A172 (cell line): Measurements from ENCODE around the gene GHRL. TPM values are rescaled to one million over a fixed set of nuclear protein-coding genes. Genes with fewer than 3 reads are reported as not detected.
A peak's percentile ranks its signal among the peaks of the same experiment; 100 is the strongest.

Source experiments
- DNase-seq: peaks from one replicate; pipeline ENCODE4 v3.0.0-alpha.2; 2015; ENCODE audit warnings: low spot score
- total RNA-seq: library from RNA; depleted of rRNA; stranded (reverse); fragments of >200 nt; shearing (Covaris generic); gene quantifications from 2 replicates; pipeline ENCODE4 v1.2.3, GENCODE V29; 2014; rRNA removed

GHRL gene
- total RNA-seq, 1 experiment from 2014 or later = not detected

DNA sequence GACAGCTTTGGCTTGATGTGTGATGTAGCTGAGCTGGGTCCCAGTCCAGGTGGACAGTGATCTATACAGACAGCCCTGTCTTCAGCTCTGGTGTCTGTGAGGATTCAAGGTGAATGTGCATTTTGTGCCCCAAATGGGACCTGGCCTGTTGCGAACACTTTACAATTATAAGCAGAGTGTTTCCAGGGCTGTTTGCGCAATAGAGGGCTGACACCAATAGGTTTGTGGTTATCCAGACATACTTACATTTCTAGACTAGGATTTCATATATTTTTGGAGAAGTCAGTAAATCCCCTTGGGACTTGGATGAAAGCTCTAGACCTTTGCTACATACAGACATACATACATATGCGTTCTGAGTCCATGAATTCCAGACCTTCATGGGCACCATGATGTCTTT, 48.7 kb downstream of the GHRL start:
- DNase-seq = no peak

DNA sequence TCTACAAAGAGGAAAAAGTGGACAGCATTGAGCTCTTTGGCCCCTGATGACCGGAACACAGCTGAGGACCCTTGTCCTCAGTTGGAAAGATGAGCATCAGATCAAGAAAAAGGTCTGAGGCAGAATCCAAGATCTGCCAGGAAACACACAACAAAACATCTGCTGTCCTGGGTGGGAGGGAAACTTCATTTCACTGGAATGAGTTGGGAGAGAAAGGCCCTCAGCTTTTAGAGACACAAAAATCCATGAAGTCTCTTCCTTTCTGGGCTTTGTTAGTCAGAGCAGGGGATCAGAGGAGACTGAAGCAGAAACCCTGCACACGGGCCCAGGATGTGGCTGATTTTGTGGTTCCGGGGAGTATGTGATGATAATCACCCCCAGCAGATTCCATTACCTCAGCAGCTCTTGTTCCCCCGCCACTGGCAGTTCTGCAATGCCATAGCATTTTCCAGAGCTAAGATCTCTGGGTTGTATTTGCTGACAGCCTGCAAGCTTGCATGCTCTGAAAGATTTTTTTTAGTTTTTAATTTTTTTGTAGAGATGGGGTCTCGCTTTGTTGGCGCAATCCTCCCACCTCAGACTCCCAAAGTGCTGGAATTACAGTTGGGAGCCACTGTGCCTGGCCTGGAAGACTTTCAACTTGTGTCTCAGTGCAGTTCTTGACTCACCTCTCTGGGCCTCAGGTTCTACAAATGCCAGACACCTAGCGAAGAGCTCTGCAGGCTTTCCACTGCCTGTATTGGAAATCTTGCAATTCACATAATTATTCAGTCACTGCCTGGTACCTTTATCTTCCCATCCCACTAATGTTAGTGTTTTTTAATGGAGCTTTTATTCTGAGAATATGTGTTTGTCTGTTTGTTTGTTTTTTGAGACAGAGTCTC, 50.3 kb downstream of the GHRL start:
- DNase-seq = peak; percentile 38

DNA sequence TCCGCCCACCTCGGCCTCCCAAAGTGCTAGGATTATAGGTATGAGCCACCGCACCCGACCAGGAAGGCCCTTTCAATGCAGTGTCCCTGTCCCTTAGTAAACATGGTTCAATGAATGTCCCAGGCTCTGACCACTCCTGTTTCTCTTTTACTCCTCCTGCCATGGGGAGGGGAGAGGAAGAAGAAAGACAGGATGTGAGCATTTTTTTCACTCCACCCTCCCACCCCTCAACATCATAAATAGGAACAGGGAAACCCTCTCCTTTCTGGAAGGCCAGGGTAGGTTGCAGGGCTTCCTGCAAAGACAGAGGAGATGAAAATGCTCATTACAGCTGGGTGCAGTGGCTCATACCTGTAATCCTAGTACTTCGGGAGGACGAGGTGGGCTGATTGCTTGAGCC, 51.9 kb downstream of the GHRL start:
- DNase-seq = no peak

DNA sequence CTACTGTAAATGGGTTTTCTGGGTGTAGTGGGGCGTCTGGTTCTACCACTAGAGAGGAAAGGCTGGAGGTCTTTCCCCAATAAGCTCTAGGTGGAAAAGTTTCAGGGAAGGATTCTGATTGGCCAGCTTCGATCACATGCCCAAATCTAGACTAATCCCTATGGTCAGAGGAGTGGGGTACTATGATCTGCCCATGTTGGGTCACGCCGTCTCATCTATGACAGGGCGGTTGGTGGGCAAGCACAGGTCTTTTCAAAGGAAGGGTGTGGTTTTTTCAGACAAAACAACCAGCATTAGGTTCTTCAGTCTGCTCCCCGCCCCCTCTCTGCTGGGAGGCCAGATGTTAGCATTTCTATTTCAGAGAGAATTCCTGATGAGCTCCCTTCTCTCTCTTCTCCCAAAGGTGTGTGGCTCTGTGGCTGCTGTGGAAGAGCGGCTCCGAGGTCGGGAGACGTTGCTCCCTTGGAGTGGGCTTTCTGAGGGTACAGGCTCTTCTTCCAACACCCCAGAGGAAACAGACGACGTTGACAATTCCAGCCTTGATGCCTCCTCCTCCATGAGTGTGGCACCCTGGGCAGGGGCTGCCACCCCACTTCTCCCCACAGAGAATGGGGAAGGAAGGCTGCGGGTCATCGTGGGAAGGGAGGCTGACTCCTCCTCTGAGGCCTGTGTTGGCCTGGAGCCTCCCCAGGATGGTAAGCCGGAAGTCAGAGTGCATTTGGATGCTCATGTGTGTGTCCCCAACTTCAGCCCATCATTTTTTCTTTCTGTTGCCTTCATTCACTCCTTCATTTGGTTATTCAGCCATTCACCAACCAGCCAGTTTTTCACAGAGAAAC, 54.2 kb downstream of the GHRL start:
- DNase-seq = no peak

Other genes with a start within 250 kb of the GHRL start
- gene FANCD2OS, start 184.7 kb downstream of the GHRL start, total RNA-seq = not detected in 2 replicates
- gene BRK1, start 177.3 kb downstream of the GHRL start, total RNA-seq = 133 and 146 TPM in 2 replicates
- 35.1 and 42.6 TPM in 2 replicates for gene VHL, start 151.2 kb downstream of the GHRL start, total RNA-seq
- gene IRAK2, start 128.0 kb downstream of the GHRL start, total RNA-seq = 5.6 and 6.4 TPM in 2 replicates
- 16.0 and 18.8 TPM in 2 replicates for gene TATDN2, start 44.5 kb downstream of the GHRL start, total RNA-seq
- gene SEC13, start 28.2 kb upstream of the GHRL start, total RNA-seq = 234 and 245 TPM in 2 replicates
- gene ATP2B2, start 212.6 kb upstream of the GHRL start, total RNA-seq = 0.12 and 0.50 TPM in 2 replicates